GM19395 (cell line): ENCODE measurements around the gene TJP1.

Source experiments
- ATAC-seq: cut with Tn5 transposase; IDR thresholded peaks from one replicate; pipeline ENCODE4 v1.9.1; 2021; ENCODE audit warnings: mild to moderate bottlenecking, moderate library complexity; ENCODE audit not compliant: unreplicated experiment

Gene TJP1

DNA sequence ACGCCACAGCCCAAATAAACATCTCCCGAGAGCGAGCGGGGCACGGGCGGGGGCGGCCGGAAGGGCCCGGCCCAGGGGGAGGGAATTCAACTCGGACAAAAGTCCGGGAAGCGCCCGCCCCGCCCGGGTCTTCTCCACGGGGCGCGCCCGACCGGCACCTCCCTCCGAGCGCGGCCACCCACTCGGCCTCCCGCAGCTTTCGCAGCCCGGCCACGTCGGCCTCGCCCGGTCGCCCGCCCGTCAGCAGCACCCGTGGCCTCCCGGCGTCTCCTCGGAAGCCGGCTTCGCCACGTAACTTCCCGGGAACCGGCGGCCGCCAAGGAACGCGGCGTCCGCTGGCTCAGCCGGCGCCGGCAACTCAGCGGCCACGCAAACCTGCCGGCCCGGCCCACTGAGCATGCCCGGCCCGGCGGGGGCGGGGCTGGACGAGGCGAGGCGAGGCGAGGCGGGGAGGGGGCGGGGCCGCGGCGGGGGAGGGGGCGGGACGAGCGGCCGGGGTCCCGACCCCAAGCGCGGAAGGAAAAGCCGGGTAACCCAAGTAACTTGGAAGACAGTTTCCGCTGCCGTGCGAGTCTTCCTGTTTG lies at the start of gene TJP1:
TSS of gene TJP1 (minus strand) at position 369 of the 584 bp plus-strand sequence. CDS start 440 bp downstream, outside the sequence.
- ATAC-seq = no peak

DNA sequence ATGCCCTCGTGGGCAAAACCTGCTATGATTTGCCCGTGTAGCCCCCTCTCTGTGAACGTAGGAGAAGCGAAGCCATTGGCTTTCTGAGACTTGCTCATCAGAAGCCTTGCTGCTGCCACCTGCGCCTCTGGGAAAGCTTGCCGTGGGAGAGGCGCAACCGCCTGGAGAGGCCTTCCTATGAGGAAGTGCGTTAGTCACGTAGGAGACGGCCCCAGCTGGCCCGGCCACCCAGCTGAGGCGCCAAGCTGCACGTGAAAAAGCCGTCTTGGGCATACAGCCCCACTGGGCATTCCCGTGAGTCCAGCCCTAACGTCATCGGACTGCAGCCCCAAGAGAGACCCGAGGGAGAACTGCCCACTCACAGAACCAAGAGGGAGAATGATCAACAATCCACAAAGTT lies 49.1 kb upstream of the TJP1 start:
- ATAC-seq = no peak

DNA sequence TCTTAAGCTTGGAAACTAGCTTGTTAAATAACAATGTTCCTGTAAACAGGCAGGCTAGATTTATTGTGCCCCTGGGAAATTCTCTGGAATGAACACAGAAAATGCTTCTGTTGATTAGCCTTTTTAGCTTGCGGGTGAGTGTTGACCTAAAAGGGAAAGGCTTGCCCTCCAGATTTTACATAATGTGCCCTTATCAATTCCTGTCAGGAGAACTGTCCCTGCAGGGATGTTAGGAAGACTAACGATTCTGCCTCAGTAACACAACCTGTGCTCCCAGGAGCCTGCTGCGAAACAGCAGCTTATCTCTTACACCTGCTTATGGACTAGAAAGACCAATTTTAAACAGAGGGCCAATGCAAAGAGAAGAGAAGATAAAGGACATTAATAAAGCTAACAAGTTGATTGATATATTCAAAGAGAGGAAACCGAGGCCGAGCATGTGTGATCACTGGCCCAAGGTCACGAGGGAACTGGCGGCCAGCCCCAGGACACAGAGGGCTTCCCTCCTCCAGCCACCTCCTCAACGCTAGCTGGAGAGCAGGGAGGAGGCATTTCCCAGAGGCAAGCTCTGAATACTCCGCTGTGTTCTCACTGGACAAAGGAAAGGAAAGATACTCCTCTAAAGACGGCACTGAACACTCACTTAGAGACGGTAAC lies 48.4 kb upstream of the TJP1 start:
- no peak for ATAC-seq

- no peak for ATAC-seq
These were observed 45.2 kb upstream of the TJP1 start for GRCh38 chr15:29867241-29868000.

- no peak for ATAC-seq
These were observed 44.1 kb upstream of the TJP1 start for GRCh38 chr15:29866337-29866736.

DNA sequence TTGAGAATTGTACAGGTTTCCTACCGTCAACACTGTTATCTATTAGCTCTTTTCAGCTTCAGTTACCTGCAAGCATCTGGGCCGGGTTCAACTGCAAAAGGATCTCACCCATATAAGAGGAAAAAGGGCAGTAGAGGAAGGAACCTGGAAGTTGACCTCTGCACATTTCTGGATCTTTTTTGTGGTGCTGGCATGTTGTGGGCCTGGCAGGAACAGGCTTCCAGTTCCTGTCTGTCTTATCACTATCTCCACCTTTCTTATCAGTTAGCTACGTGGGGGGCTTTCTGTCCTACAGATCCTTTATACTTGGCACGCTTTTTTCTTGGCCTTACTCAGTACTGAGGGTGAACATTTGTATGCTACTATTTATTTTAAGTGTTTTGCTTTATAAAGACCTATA lies 42.2 kb upstream of the TJP1 start:
- no peak for ATAC-seq

GRCh38 chr15:29863438-29863837 lies 41.2 kb upstream of the TJP1 start:
- ATAC-seq = no peak

DNA sequence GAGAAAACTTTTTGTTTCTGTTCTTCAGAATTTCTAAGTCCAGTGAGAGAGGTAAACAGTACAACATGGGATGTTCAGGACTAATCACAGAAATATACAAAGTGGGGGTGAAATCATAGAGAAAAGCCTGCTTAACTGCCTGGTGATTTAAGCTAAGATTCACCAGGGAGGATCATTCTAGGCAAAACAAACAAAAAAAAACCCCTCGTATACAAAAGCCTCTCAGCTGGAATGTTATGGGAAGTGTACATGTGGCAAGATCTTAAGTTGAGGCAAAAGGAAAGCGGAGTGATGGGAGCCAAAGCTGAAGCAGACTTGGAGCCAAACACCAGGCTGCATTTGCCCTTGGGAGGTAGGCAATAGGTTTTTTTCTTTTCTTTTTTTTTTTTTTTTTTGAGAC lies 40.0 kb upstream of the TJP1 start:
- no peak for ATAC-seq

- ATAC-seq = no peak
These were observed 38.6 kb upstream of the TJP1 start for GRCh38 chr15:29860872-29861271.

GRCh38 chr15:29859973-29860715 lies 37.9 kb upstream of the TJP1 start:
- no peak for ATAC-seq

DNA sequence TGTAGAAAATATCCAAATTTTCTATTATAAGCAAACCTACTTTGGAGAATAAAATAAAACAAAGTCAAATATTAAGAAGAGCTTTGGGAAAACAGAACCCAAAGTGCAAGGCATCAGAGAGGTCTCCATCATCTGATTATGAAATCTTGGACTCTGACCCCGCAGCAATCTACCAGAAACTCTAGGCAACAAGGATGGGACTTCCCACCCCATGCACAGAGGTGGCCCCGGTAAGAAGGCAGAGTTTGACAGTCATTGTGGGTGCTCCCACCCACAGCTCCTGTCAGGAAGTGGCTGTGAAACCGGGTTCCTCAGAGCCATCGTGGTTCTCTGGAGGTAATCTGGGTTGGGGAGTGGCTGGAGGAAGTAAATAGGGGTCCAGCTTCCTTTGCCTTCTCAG lies 37.0 kb upstream of the TJP1 start:
- no peak for ATAC-seq

DNA sequence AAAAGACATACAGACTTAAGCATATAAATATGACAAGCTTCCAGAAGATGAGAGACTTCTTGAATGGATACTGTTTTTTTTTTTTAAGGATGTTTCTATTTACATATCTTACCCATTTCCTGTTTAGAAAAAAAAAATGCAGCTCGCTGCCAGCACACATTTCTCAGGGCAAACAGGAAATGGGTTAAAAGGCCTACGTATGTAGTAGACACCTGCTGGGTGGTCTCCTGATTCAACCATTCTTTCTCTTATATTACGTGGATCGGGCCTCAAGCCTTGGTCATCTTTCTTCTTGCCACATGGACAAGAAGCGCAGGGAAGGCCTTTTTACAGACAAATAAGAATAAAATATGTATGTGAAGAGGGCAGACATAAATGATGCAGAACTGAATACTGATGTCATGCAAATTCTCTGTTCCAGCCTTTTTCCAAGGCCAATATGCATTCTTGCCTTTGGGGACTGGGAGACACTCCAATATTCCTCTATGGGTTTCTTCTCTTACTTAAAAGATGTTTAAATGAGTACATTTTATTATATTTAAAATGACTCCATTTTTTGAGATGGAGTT lies 35.0 kb upstream of the TJP1 start:
- ATAC-seq = no peak

DNA sequence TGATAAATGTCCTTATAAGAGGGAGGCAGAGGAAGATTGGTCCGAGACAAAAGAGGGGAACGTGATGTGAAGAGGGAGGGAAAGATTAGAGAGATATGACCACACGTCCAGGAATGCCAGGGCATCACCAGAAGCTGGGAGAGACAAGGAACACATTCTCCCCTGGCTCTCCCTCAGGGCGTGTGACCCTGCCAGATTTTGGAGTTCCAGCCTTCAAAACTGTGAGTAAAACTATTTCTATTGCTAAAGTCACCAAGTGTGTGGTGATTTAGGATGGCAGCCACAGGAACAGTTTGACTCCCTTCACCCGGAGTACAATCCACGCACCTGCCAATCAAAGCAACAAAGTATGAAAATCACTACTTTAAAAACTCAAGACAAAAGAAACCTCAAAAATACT lies 32.1 kb upstream of the TJP1 start:
- no peak for ATAC-seq

DNA sequence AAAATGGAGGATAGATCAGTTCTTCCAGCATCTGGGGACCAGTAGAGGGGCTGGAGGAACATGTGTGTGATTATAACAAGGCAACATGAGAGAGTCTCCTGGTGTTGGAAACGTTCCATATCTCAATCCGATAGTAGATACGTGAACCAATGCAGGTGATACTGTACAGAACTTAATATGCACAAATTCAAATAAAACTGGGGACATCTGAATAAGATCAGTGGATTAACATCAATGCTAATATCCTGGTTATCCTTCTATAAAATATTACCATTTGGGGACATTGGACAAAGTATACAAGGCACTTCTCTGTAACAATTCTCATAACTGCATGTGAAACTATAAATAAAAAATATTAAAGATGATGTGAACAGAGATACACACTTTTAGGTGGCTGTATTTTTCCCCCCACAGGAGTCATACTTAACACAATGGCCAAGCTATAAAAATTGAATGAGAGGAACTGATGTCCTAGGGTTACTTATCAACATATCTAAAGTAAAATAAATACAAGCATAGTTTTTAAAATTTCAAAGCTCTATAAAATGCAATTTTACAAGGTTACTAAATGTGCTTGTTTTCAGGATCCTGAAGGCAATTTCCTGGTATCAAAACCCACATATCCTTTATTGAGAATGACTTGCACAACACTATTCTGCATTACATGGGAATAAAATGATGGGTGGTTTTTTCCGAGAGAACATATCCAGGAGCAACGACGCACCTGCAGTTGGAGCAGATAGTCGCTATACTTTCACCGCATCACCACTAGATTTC lies 31.1 kb upstream of the TJP1 start:
- no peak for ATAC-seq

- ATAC-seq = no peak
These were observed 29.9 kb upstream of the TJP1 start for GRCh38 chr15:29852201-29852600.

GRCh38 chr15:29849716-29850115 lies 27.4 kb upstream of the TJP1 start:
- no peak for ATAC-seq

- ATAC-seq = no peak
These were observed 26.9 kb upstream of the TJP1 start for GRCh38 chr15:29849218-29849617.

DNA sequence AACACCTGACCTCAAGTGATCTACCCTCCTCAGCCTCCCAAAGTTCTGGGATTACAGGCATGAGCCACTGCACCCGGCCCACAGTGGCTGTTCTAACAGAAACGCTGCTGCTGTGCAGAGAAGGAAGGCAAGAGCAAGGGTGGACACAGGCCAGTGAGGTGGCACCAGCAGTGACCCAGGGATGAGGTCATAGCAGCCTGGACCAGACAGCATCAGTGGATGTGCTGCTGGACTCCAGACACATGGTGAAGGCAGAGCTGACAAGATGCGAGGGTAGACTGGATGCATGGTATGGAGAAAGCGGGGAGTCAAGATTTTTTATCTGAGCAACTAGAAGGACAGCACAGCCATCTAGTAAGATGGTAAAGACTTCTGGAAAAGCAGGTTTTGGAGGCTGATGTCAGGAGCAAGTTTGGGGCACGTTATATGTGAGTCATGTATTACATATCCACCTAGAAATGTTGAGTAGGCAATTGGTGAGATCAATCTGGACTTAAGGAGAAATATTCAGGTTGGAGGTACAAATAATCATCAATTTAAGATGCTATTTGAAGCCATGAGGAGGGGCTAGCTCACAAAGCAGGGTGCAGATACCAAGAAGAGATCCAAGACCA lies 22.1 kb upstream of the TJP1 start:
- ATAC-seq = no peak

DNA sequence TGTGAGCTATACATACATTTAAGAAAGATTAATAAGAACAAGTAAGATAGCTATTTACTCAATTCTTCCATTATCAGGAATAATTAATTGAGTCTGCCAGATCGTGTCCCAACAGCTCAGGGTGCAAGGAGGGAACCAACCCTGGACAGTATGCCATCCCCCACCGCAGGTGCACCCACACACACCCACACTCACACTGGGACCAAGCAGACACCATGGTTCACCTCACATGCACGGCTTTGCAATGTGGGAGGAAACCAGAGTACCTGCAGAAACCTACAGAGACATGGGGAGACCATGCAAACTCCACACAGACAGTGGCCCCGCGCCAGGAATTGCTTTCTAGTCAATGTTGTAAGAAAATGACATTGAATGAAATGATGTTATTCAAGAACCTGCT lies 20.0 kb upstream of the TJP1 start:
- ATAC-seq = no peak

GRCh38 chr15:29840926-29841325 lies 18.7 kb upstream of the TJP1 start:
- no peak for ATAC-seq
